Activated naive CD4-positive, alpha-beta T cell treated with anti-CD3 and anti-CD28 coated beads for 36 hours (primary cell): ENCODE data around the gene BRCA2. TPM values are rescaled to one million over a fixed set of nuclear protein-coding genes. Genes with fewer than 3 reads are reported as not detected.
A peak's percentile ranks its signal among the peaks of the same experiment; 100 is the strongest.

ENCODE experiments used
- CTCF ChIA-PET: fragments of 350-600 bp; sonication (Branson Sonifier 250); formaldehyde crosslinking; loops from one replicate; lab custom pipeline; 2021; ENCODE audit warnings: antibody characterized with exemption; lab: Charles Lee
- DNase-seq: peaks from one replicate; pipeline ENCODE4 v3.0.0-alpha.2; 2020
- H3K27ac Mint-ChIP-seq: one replicate; pipeline ENCODE4 v1.8.0; 2021; ENCODE audit warnings: mild to moderate bottlenecking, mixed read lengths
- H3K27me3 Mint-ChIP-seq: one replicate; pipeline ENCODE4 v1.8.0; 2021; ENCODE audit warnings: low read depth, mixed read lengths
- H3K36me3 Mint-ChIP-seq: one replicate; pipeline ENCODE4 v1.8.0; 2021; ENCODE audit warnings: low read depth, mixed read lengths
- H3K4me1 Mint-ChIP-seq: one replicate; pipeline ENCODE4 v1.8.0; 2021; ENCODE audit warnings: low read depth, mixed read lengths
- H3K4me3 Mint-ChIP-seq: one replicate; pipeline ENCODE4 v1.8.0; 2021; ENCODE audit warnings: mild to moderate bottlenecking, moderate library complexity, mixed read lengths
- H3K9me3 Mint-ChIP-seq: one replicate; pipeline ENCODE4 v1.8.0; 2021; ENCODE audit warnings: mixed read lengths
- intact Hi-C: fragments of 100-400 bp; cut with micrococcal nuclease; formaldehyde crosslinking; loops from one replicate; pipeline ENCODE4 v1.15.1; 2023
- total RNA-seq, 2 experiments: library from RNA; stranded (reverse); gene quantifications; one replicate each; pipeline ENCODE4 v1.2.3, GENCODE V29; 2021

Gene BRCA2
- total RNA-seq, 2 experiments from 2014 or later: 17.3 to 21.3 TPM

DNA sequence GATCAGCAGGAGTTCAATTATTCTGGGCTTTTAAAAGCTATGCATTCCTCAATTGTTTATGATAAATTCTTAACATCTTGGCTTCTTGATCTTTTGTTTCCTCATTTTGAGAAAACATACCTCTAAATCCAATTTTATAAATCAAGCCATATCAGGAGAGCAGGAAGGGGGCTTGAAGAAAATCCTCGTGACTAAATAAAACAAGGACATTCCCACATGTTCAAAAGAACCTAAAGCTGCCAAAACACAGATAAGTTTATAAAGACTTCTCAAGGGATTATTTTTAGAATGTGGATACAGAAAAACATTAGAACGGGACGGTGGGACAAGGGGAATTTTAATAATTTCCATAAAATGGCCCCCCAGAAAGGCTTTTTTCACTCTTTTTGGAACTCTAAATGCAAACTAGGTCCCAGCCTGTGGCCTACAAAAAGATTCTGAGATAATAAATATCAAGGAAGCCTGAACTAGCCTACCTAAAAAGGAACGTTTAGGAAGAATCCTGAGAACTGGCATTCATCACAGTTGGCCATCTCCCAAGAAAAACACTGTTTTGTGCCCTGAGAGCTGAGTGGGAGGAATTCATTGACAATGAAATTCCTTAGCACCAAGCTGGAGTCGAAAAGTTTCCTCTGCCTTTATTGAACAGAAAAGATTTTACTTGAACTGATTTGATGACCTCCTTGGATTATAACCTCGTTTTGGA is 30.2 kb upstream of the BRCA2 start:
- no peaks in the 10 kb centered on the region for H3K27me3 Mint-ChIP-seq
- CTCF ChIA-PET: no interaction called here
- no peak overlapping the region for H3K4me3 Mint-ChIP-seq
- H3K36me3 Mint-ChIP-seq: peaks cover 3% of the 10 kb centered on the region
- intact Hi-C loops: no loop called here
- H3K27ac Mint-ChIP-seq: no peak overlapping the region
- no peak for DNase-seq
- H3K9me3 Mint-ChIP-seq: no peaks in the 10 kb centered on the region
- no peaks in the 10 kb centered on the region for H3K4me1 Mint-ChIP-seq

DNA sequence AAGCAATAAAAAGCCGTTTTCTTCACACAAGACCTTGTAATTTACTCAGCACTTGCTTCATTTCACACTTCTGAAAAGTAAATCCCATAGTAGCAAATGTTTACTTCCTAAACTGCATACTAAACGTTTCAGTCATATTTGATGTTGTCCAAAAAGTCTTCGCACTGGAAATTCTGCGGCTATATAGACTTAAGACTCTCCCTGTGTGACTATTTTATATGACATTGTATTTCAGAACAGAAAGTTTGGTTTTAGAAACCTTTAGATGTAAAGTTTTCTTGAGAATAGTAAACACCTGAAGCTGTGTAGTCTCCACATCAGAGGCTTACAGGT is 29.7 kb upstream of the BRCA2 start:
- Mint-ChIP-seq H3K36me3 (peaks cover 4% of the 10 kb centered on the region), H3K27ac (no peak overlapping the region), H3K27me3 (no peaks in the 10 kb centered on the region), H3K9me3 (no peaks in the 10 kb centered on the region), H3K4me1 (no peaks in the 10 kb centered on the region), H3K4me3 (no peak overlapping the region)
- no peak for DNase-seq
- intact Hi-C loops: no loop called here
- CTCF ChIA-PET: interaction anchor here (0.6 kb wide), 2 partner anchors 227 to 296 kb away, joined by 3 to 7 read pairs; no protein-coding TSS in a partner anchor

DNA sequence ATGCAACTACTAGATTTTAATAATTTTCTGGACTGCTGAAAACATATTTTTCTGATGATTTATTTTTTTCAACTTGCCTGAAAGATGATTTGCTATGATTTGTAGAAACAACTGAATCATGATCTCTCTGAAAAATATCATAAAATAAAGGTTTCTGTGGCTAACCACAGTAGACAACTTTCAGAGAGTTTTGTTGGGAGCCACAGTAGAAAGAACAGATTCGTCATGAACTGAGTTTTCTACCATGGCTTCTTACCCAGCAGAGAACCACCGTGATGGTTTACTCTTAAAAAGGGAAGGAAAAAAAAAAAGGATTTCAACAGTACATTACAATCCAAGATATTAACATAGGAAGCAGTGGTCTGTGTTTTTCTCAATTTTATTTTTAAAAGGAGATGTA is 18.1 kb upstream of the BRCA2 start:
- no peaks in the 10 kb centered on the region for H3K36me3 Mint-ChIP-seq
- no peak overlapping the region for H3K4me3 Mint-ChIP-seq
- H3K4me1 Mint-ChIP-seq: peaks cover 10% of the 10 kb centered on the region
- no peak overlapping the region for H3K27ac Mint-ChIP-seq
- H3K27me3 Mint-ChIP-seq: peaks cover 16% of the 10 kb centered on the region
- CTCF ChIA-PET: interaction anchor here (0.9 kb wide), 1 partner anchor 27 kb away, joined by 4 read pairs; no protein-coding TSS in a partner anchor
- intact Hi-C loops: no loop called here
- no peaks in the 10 kb centered on the region for H3K9me3 Mint-ChIP-seq
- no peak for DNase-seq

DNA sequence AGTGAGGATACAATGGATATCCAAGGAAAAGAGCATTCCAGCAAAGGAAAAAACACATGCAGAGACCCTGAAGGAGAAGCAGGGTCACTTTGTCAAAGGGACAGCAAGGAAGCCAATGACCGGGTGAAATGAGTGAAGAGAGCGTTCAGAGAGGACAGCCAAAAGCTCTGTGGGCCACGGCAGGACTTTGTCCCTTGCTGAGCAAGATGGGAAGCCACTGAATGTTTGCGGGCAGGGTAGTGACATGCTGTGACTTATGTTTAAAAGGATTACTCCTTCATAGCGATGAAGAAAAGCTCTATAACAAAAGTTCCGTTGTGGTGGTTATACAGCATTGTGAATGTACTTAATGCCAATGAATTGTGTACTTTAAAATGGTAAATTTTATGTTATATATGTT is 16.6 kb upstream of the BRCA2 start:
- Mint-ChIP-seq H3K4me3 (no peak overlapping the region), H3K4me1 (peaks cover 10% of the 10 kb centered on the region), H3K27ac (no peak overlapping the region), H3K27me3 (peaks cover 16% of the 10 kb centered on the region), H3K36me3 (no peaks in the 10 kb centered on the region), H3K9me3 (no peaks in the 10 kb centered on the region)
- CTCF ChIA-PET: interaction anchor here (0.8 kb wide), 1 partner anchor 23 kb away, joined by 4 read pairs; no protein-coding TSS in a partner anchor
- DNase-seq: no peak
- intact Hi-C loops: no loop called here

DNA sequence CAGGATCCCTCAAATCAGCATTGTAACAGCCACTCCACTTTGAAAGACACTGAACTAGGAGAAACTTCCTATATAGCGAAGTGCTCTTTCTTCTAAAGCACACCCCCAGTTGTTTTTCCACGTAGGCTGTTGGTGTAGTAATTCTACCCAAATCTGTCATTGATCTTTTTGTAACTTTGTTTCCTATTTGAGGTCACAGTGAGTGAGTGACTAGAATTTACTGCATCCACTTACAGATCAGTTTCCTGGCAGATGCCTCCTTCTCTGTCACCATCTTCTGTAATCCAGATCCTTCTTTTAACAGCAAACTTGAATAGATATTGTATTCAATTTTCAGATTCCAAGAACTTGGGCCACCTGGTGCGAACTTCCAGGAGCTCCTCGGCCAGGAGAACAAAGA is 15.4 kb upstream of the BRCA2 start:
- H3K27ac Mint-ChIP-seq: no peak overlapping the region
- intact Hi-C loops: loop anchor here (1.0 to 2.0 kb wide), 2 partner anchors 15 to 148 kb away; partner anchors contain the start of genes BRCA2 and ZAR1L
- H3K9me3 Mint-ChIP-seq: no peaks in the 10 kb centered on the region
- peaks cover 10% of the 10 kb centered on the region for H3K4me1 Mint-ChIP-seq
- CTCF ChIA-PET: interaction anchor here (1.1 to 1.4 kb wide), 3 partner anchors 9 to 32 kb away, joined by 3 to 5 read pairs (median 3); partner anchors contain the start of genes BRCA2 and ZAR1L
- H3K4me3 Mint-ChIP-seq: no peak overlapping the region
- H3K27me3 Mint-ChIP-seq: peaks cover 16% of the 10 kb centered on the region
- H3K36me3 Mint-ChIP-seq: no peaks in the 10 kb centered on the region
- DNase-seq: peak; percentile 10

DNA sequence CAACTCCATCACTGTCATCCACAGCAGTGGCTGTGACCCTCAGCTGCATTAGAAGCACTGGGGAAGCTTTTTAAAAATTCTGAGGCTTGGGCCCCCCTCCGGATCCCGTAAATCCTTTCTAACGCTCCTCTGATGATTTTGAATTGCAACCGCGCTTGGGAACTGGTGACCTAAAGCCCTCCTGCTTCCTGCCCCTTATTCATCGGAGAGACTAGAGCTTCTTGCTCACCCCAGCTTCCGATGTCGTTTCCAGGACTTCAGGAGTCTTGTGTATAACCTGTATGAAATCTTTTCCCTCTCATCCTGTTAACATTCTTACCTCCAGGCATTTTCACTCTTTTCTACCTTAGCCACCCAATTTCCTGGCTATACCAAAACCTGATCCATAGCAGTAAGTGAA is 14.9 kb upstream of the BRCA2 start:
- Mint-ChIP-seq H3K27ac (no peak overlapping the region), H3K4me1 (peaks cover 10% of the 10 kb centered on the region), H3K4me3 (no peak overlapping the region), H3K36me3 (no peaks in the 10 kb centered on the region), H3K9me3 (no peaks in the 10 kb centered on the region), H3K27me3 (peaks cover 16% of the 10 kb centered on the region)
- peak; percentile 13 for DNase-seq
- intact Hi-C loops: loop anchor here (1.0 to 2.0 kb wide), 2 partner anchors 14 to 148 kb away; partner anchors contain the start of genes BRCA2 and ZAR1L
- CTCF ChIA-PET: interaction anchor here (1.1 to 2.5 kb wide), 5 partner anchors 9 to 390 kb away, joined by 3 to 8 read pairs (median 3); partner anchors contain the start of genes BRCA2 and ZAR1L

DNA sequence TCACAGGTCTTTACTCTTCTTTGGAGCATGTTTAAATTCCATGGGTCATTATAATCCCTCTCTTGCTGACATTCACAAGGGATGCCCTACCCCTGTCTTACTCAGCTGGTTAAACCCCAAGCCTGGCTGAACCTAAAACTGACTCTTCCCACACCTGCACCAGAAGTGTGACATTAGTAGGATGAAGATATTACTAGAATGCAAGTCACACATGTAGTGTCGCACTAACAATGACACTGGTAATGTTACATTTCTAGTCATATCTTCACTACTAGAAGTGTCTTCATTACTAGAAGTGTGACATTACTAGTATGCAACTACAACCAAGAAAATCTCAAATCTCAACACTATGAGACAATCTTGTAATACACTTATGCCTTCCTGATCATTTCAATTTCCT is 14.4 kb upstream of the BRCA2 start:
- Mint-ChIP-seq H3K27me3 (peaks cover 16% of the 10 kb centered on the region), H3K4me3 (no peak overlapping the region), H3K36me3 (no peaks in the 10 kb centered on the region), H3K27ac (no peak overlapping the region), H3K9me3 (no peaks in the 10 kb centered on the region), H3K4me1 (peaks cover 10% of the 10 kb centered on the region)
- CTCF ChIA-PET: interaction anchor here (1.3 to 2.5 kb wide), 3 partner anchors 10 to 391 kb away, joined by 3 to 8 read pairs (median 3); partner anchors contain the start of genes BRCA2 and ZAR1L
- intact Hi-C loops: loop anchor here (1.0 to 2.0 kb wide), 3 partner anchors 14 to 147 kb away; partner anchors contain the start of genes BRCA2 and ZAR1L
- DNase-seq: peak; percentile 49

DNA sequence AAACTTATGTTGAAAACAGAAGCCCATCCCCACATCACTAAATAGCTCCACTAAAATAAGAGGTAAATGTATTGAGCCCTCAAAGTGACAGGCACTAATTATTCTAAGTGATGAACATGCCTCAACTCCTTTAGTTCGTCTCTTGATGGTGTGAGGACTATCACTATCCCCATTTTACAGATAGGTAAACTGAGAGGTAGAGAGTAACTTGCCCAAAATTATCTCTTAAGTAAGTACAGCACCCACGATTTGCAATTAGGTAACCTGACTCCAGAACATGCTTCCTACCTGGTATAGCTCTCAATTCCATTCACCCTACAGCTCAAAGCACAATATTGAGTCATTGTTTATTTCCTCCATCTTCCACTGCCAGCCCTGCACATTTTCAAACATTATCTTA is 12.8 kb upstream of the BRCA2 start:
- DNase-seq: no peak
- CTCF ChIA-PET: interaction anchor here (1.0 to 2.5 kb wide), 3 partner anchors 9 to 35 kb away, joined by 3 to 8 read pairs (median 3); no protein-coding TSS in a partner anchor
- Mint-ChIP-seq H3K36me3 (no peaks in the 10 kb centered on the region), H3K27me3 (peaks cover 13% of the 10 kb centered on the region), H3K4me3 (no peak overlapping the region), H3K9me3 (no peaks in the 10 kb centered on the region), H3K27ac (no peak overlapping the region), H3K4me1 (peaks cover 3% of the 10 kb centered on the region)
- intact Hi-C loops: no loop called here

DNA sequence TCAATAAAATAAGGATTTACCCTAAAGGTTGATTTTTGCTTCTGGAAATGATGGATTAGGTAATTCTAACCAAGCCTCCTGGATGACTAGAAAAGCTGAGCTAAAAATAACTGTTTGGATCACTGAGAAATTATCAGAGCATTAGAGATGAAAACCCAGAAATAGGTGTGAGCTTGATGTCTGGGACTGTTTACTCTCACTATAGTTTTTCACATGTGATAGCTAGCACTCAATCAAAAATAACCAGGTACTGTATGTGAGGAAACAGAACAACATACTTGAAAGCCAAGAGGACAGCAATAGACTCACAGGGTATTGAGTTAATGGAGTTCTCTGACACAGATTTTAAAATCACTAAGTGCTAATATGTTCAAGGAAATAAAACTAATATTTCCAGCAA is 9.7 kb upstream of the BRCA2 start:
- H3K27me3 Mint-ChIP-seq: no peaks in the 10 kb centered on the region
- intact Hi-C loops: no loop called here
- H3K4me1 Mint-ChIP-seq: peaks cover 8% of the 10 kb centered on the region
- CTCF ChIA-PET: interaction anchor here (0.6 to 1.9 kb wide), 5 partner anchors 17 to 1079 kb away, joined by 3 to 6 read pairs (median 3); no protein-coding TSS in a partner anchor
- no peak overlapping the region for H3K4me3 Mint-ChIP-seq
- no peaks in the 10 kb centered on the region for H3K36me3 Mint-ChIP-seq
- no peak overlapping the region for H3K27ac Mint-ChIP-seq
- H3K9me3 Mint-ChIP-seq: no peaks in the 10 kb centered on the region
- DNase-seq: no peak

DNA sequence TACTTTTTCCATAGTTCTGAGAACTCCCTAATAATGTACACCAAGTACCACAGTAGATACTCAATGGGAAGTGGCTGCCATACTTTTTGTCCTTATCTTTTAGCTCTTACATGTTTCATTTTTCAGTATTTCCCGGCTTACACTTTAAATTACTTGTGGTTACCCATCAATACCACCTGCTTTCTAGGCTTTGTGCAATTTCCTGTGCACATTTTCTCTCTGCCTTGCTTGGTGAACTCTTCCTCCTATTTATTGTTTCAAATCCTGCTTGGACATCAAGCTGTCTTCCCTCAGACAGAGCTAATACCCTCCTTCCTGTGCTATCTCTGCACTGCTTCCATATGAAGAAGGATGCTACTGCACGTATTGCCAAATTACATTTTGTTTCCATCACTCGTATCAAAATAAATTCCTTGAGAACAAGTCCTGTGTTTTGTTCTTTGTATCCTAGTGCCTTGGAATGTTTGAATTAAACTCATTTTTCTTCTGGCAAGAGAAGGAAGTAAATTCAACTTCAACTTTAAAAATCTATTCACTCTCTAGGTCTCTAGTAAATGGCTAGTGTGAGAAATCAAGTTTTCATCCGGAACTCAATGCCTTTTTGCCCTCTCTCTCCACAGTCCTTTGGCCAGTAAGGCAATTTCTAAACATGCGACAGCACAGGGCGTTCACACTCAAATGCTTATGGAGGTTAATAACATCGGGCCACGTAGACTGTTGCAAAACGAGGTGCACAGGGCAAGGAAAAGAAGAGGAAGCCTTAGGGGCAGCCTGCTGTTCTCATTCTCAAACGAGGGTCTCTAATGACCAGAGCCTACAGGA is 5.8 kb upstream of the BRCA2 start:
- no peaks in the 10 kb centered on the region for H3K9me3 Mint-ChIP-seq
- no peaks in the 10 kb centered on the region for H3K27me3 Mint-ChIP-seq
- CTCF ChIA-PET: interaction anchor here (0.6 to 2.1 kb wide), 11 partner anchors 10 to 881 kb away, joined by 3 to 11 read pairs (median 3); no protein-coding TSS in a partner anchor
- H3K36me3 Mint-ChIP-seq: no peaks in the 10 kb centered on the region
- DNase-seq: no peak
- peaks cover 9% of the 10 kb centered on the region for H3K4me1 Mint-ChIP-seq
- H3K4me3 Mint-ChIP-seq: no peak overlapping the region
- no peak overlapping the region for H3K27ac Mint-ChIP-seq
- intact Hi-C loops: loop anchor here (1.0 to 10.0 kb wide), 7 partner anchors 41 to 605 kb away; no protein-coding TSS in a partner anchor

DNA sequence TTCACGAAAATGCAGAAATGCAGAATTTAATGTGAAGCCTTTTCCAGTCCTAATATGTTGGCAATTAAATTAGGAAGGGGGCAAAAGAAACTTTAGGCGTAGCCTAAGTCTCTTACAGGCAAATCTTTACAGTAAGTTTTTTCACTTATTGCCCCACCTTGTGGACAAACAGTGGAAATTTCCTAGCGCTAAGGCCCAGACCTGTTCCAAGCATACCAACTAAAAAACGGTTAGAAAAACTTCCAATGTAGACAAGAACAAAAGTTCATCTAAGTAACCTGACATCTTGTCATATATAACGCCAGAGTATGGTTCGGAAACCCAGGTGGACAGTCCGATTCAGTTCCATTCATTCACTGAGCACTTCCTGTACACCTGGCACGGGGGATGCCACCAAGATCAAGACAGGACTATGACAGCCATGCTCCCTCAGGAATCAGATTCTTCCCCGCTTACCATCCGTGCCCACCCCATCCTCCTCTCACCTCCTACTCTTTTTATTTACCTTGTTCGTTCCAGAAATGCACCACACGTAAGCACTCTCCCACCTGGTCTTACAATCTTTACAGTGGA is 5.1 kb upstream of the BRCA2 start:
- DNase-seq: peak; percentile 43
- H3K27ac Mint-ChIP-seq: no peak overlapping the region
- H3K27me3 Mint-ChIP-seq: no peaks in the 10 kb centered on the region
- intact Hi-C loops: loop anchor here (1.0 to 10.0 kb wide), 7 partner anchors 42 to 605 kb away; no protein-coding TSS in a partner anchor
- no peak overlapping the region for H3K4me3 Mint-ChIP-seq
- no peaks in the 10 kb centered on the region for H3K36me3 Mint-ChIP-seq
- CTCF ChIA-PET: interaction anchor here (1.5 to 2.0 kb wide), 2 partner anchors 9 to 400 kb away, joined by 6 to 8 read pairs; no protein-coding TSS in a partner anchor
- H3K9me3 Mint-ChIP-seq: no peaks in the 10 kb centered on the region
- peaks cover 14% of the 10 kb centered on the region for H3K4me1 Mint-ChIP-seq
